Mucosa of stomach (tissue), 1 donor: ENCODE measurements around the gene HORMAD1.
A peak's percentile ranks its signal among the peaks of the same experiment; 100 is the strongest.
"Not testable (repeated sequence)": the region's sequence is repeated elsewhere in the genome, so short reads cannot be mapped to it uniquely, and the experiment has no call there.

Experiments used
- H3K27me3 ChIP-seq: one replicate; pipeline ENCODE4 v1.7.0; 2013; ENCODE audit warnings: mild to moderate bottlenecking, low read length; ENCODE audit not compliant: control insufficient read depth, insufficient read depth
- H3K36me3 ChIP-seq: one replicate; pipeline ENCODE4 v1.7.0; 2013; ENCODE audit warnings: low read length; ENCODE audit not compliant: control insufficient read depth, insufficient read depth
- H3K4me1 ChIP-seq: one replicate; pipeline ENCODE4 v1.7.0; 2013; ENCODE audit warnings: mild to moderate bottlenecking, low read length; ENCODE audit not compliant: control insufficient read depth, insufficient read depth
- H3K4me3 ChIP-seq: one replicate; pipeline ENCODE4 v1.7.0; 2013; ENCODE audit warnings: low read length
- H3K9ac ChIP-seq: one replicate; pipeline ENCODE4 v1.7.0; 2013; ENCODE audit warnings: mild to moderate bottlenecking, low read length, moderate library complexity
- H3K9me3 ChIP-seq: one replicate; pipeline ENCODE4 v1.7.0; 2013; ENCODE audit warnings: mild to moderate bottlenecking, low read length, moderate library complexity; ENCODE audit not compliant: control insufficient read depth
- donor health status: Pancreatic carcinoma.

Gene HORMAD1

GRCh38 chr1:150654635-150655034, 66.1 kb downstream of the HORMAD1 start:
- H3K27me3 ChIP-seq, H3K9me3 ChIP-seq, H3K4me1 ChIP-seq, H3K4me3 ChIP-seq, H3K36me3 ChIP-seq: not testable (repeated sequence)
- peak overlapping the region; percentile 23 for H3K9ac ChIP-seq

GRCh38 chr1:150650193-150650592, 70.5 kb downstream of the HORMAD1 start:
- H3K9ac ChIP-seq: peak overlapping the region; percentile 3
- H3K36me3 ChIP-seq: peaks cover 8% of the 10 kb centered on the region
- H3K9me3 ChIP-seq: no peaks in the 10 kb centered on the region
- no peaks in the 10 kb centered on the region for H3K27me3 ChIP-seq
- no peak overlapping the region for H3K4me3 ChIP-seq
- H3K4me1 ChIP-seq: peaks cover 40% of the 10 kb centered on the region

- peaks cover 40% of the 10 kb centered on the region for H3K4me1 ChIP-seq
- H3K9ac ChIP-seq: peak overlapping the region; percentile 3
- no peaks in the 10 kb centered on the region for H3K9me3 ChIP-seq
- H3K36me3 ChIP-seq: peaks cover 8% of the 10 kb centered on the region
- no peaks in the 10 kb centered on the region for H3K27me3 ChIP-seq
- H3K4me3 ChIP-seq: no peak overlapping the region
These were observed 71.1 kb downstream of the HORMAD1 start for GRCh38 chr1:150649441-150650075.
